SK-N-SH treated with all-trans-retinoic acid at 6 μM for 48 hours (cell line): ENCODE results near the gene WTAP.

Experiments used
- ATAC-seq: fragments of 200-7000 bp; cut with Tn5 transposase; 3 replicates; pipeline ENCODE4 v1.9.1; 2020; ENCODE audit warnings: mild to moderate bottlenecking, moderate library complexity
- ARNTL ChIP-seq: fragments of 450-650 bp; formaldehyde crosslinking; IDR thresholded peaks from 2 replicates; pipeline ENCODE4 v1.5.0; 2020; ENCODE audit warnings: low read depth, mild to moderate bottlenecking, moderate library complexity, borderline replicate concordance
- BACH2 ChIP-seq: fragments of 250-450 bp; sonication (Bioruptor Pico); IDR thresholded peaks from 2 replicates; pipeline ENCODE4 v1.9.0; 2021; ENCODE audit warnings: mild to moderate bottlenecking, borderline replicate concordance
- CREB5 ChIP-seq: fragments of 250-450 bp; sonication (Bioruptor Pico); IDR thresholded peaks from 2 replicates; pipeline ENCODE4 v1.5.1; 2020; ENCODE audit warnings: low read depth, mild to moderate bottlenecking, moderate library complexity
- CSDC2 ChIP-seq: fragments of 250-450 bp; sonication (Bioruptor Pico); IDR thresholded peaks from 2 replicates; pipeline ENCODE4 v1.5.0; 2020; ENCODE audit warnings: mild to moderate bottlenecking, moderate library complexity
- ESRRG ChIP-seq: fragments of 250-450 bp; sonication (Bioruptor Pico); IDR thresholded peaks from 2 replicates; pipeline ENCODE4 v1.6.1; 2021; ENCODE audit warnings: mild to moderate bottlenecking
- ISL1 ChIP-seq: fragments of 250-450 bp; sonication (Bioruptor Pico); IDR thresholded peaks from 2 replicates; pipeline ENCODE4 v2.1.2; 2022; ENCODE audit warnings: mild to moderate bottlenecking, moderate library complexity
- OSR1 ChIP-seq: fragments of 250-450 bp; sonication (Bioruptor Pico); IDR thresholded peaks from 2 replicates; pipeline ENCODE4 v1.8.0; 2022; ENCODE audit warnings: moderate library complexity, mild to moderate bottlenecking, inconsistent platforms
- PATZ1 ChIP-seq: fragments of 250-450 bp; sonication (Bioruptor Pico); IDR thresholded peaks from 2 replicates; pipeline ENCODE4 v1.8.0; 2020; ENCODE audit warnings: mild to moderate bottlenecking, moderate library complexity, borderline replicate concordance
- PPARA ChIP-seq: fragments of 250-450 bp; sonication (Bioruptor Pico); IDR thresholded peaks from 2 replicates; pipeline ENCODE4 v1.5.0; 2020; ENCODE audit warnings: mild to moderate bottlenecking, borderline replicate concordance
- RARB ChIP-seq: fragments of 250-450 bp; sonication (Bioruptor Pico); IDR thresholded peaks from 2 replicates; pipeline ENCODE4 v1.8.0; 2021; ENCODE audit warnings: mild to moderate bottlenecking, moderate library complexity
- SNAI2 ChIP-seq: fragments of 250-450 bp; sonication (Bioruptor Pico); IDR thresholded peaks from 2 replicates; pipeline ENCODE4 v1.5.0; 2020; ENCODE audit warnings: mild to moderate bottlenecking, moderate library complexity
- TCF4 ChIP-seq: fragments of 250-450 bp; sonication (Bioruptor Pico); IDR thresholded peaks from 2 replicates; pipeline ENCODE4 v1.8.0; 2021; ENCODE audit warnings: mild to moderate bottlenecking, moderate library complexity, borderline replicate concordance
- TOX ChIP-seq: fragments of 250-450 bp; sonication (Bioruptor Pico); IDR thresholded peaks from 2 replicates; pipeline ENCODE4 v1.8.0; 2021; ENCODE audit warnings: mild to moderate bottlenecking, moderate library complexity, borderline replicate concordance
- TSHZ2 ChIP-seq: fragments of 250-450 bp; sonication (Bioruptor Pico); IDR thresholded peaks from 2 replicates; pipeline ENCODE4 v1.5.0; 2020; ENCODE audit warnings: mild to moderate bottlenecking, moderate library complexity
- ZFP3 ChIP-seq: fragments of 250-450 bp; sonication (Bioruptor Pico); IDR thresholded peaks from 2 replicates; pipeline ENCODE4 v1.5.0; 2020; ENCODE audit warnings: mild to moderate bottlenecking, moderate library complexity
- ZFP30 ChIP-seq: fragments of 450-650 bp; formaldehyde crosslinking; IDR thresholded peaks from 2 replicates; pipeline ENCODE4 v1.5.0; 2022; ENCODE audit warnings: mild to moderate bottlenecking, moderate library complexity
- ZNF565 ChIP-seq: fragments of 450-650 bp; formaldehyde crosslinking; conservative IDR thresholded peaks from 2 replicates; pipeline ENCODE4 v1.5.0; 2020; ENCODE audit warnings: low read depth, mild to moderate bottlenecking, moderate library complexity
- ZNF70 ChIP-seq: fragments of 450-650 bp; formaldehyde crosslinking; IDR thresholded peaks from 2 replicates; pipeline ENCODE4 v1.5.0; 2020; ENCODE audit warnings: mild to moderate bottlenecking, moderate library complexity
- ZNF8 ChIP-seq: fragments of 450-650 bp; formaldehyde crosslinking; IDR thresholded peaks from 2 replicates; pipeline ENCODE4 v1.5.0; 2020; ENCODE audit warnings: mild to moderate bottlenecking, moderate library complexity
- TF ChIP-seq, protein P1 (sequence below): fragments of 250-450 bp; sonication (Bioruptor Pico); IDR thresholded peaks from 2 replicates; pipeline ENCODE4 v1.8.0; 2021; ENCODE audit warnings: low read depth, mild to moderate bottlenecking, moderate library complexity, borderline replicate concordance
- TF ChIP-seq, protein P2 (sequence below): fragments of 250-450 bp; sonication (Bioruptor Pico); IDR thresholded peaks from 2 replicates; pipeline ENCODE4 v1.5.1; 2021; ENCODE audit warnings: mild to moderate bottlenecking, moderate library complexity

Gene WTAP

GRCh38 chr6:159681191-159681880 is 46.0 kb upstream of the WTAP start:
- ATAC-seq: no peak
- TF ChIP-seq ZFP30 (CRISPR knock-in tag): no peak
- TF ChIP-seq ZNF70: no peak
- TF ChIP-seq PPARA (CRISPR knock-in tag): no peak

DNA sequence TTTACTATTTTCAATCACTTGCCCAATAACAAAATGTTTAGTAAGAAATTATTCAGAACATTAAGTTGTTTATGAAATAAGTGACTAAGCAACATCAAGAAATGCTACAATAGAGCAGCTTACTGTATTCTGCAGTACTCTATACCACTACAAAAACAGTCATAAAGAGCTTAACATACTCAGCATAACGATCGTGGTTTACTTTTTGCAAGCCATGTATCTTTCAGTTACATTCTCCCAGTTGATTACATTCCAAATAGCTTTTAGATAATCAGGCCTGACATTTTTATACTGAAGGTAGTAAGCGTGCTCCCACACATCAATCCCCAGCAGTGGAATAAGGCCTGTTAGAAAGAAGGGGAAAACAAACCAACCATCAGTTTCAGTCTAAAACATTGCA is 45.0 kb upstream of the WTAP start:
- no peak for ATAC-seq
- TF ChIP-seq TCF4 (CRISPR knock-in tag): no peak
- TF ChIP-seq OSR1: no peak
- no peak for TF ChIP-seq CREB5
- TF ChIP-seq ISL1 (CRISPR knock-in tag): no peak
- no peak for TF ChIP-seq ARNTL (CRISPR knock-in tag)
- TF ChIP-seq ESRRG (CRISPR knock-in tag): no peak
- no peak for TF ChIP-seq PATZ1 (CRISPR knock-in tag)
- TF ChIP-seq BACH2 (CRISPR knock-in tag): no peak
- no peak for TF ChIP-seq SNAI2 (CRISPR knock-in tag)
- TF ChIP-seq TOX: no peak
- TF ChIP-seq, protein P1, sequence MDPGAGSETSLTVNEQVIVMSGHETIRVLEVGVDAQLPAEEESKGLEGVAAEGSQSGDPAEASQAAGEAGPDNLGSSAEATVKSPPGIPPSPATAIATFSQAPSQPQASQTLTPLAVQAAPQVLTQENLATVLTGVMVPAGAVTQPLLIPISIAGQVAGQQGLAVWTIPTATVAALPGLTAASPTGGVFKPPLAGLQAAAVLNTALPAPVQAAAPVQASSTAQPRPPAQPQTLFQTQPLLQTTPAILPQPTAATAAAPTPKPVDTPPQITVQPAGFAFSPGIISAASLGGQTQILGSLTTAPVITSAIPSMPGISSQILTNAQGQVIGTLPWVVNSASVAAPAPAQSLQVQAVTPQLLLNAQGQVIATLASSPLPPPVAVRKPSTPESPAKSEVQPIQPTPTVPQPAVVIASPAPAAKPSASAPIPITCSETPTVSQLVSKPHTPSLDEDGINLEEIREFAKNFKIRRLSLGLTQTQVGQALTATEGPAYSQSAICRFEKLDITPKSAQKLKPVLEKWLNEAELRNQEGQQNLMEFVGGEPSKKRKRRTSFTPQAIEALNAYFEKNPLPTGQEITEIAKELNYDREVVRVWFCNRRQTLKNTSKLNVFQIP: no peak
- TF ChIP-seq ZFP3 (CRISPR knock-in tag): no peak
- TF ChIP-seq ZNF565: no peak
- no peak for TF ChIP-seq PPARA (CRISPR knock-in tag)
- TF ChIP-seq TSHZ2: no peak
- no peak for TF ChIP-seq CSDC2 (CRISPR knock-in tag)
- no peak for TF ChIP-seq ZNF8 (CRISPR knock-in tag)
- TF ChIP-seq RARB (CRISPR knock-in tag): no peak
- TF ChIP-seq, all 23 proteins: peak for 0

DNA sequence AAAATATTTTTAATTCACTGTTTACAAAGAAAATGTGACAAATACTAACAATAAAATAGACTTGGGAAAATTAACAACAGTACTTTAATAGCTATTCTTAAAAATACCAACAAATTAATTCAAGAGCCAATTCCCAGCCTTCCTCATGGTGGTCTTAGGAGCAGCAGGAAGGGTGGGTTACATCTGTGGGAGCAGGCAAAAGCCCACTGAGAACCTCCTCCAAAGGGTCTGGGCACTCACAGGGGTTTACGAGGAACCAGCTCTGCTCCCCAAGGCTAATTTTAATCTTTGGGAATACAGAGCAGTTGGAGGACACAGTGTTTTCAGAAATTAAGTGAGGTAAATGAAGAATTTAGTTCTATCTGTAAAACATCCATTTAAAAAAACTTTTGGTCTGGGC is 44.5 kb upstream of the WTAP start:
- no peak for ATAC-seq
- TF ChIP-seq ZFP30 (CRISPR knock-in tag): no peak
- TF ChIP-seq PATZ1 (CRISPR knock-in tag): no peak
- no peak for TF ChIP-seq TCF4 (CRISPR knock-in tag)
- TF ChIP-seq OSR1: no peak
- TF ChIP-seq, protein P1: no peak
- TF ChIP-seq, protein P2, sequence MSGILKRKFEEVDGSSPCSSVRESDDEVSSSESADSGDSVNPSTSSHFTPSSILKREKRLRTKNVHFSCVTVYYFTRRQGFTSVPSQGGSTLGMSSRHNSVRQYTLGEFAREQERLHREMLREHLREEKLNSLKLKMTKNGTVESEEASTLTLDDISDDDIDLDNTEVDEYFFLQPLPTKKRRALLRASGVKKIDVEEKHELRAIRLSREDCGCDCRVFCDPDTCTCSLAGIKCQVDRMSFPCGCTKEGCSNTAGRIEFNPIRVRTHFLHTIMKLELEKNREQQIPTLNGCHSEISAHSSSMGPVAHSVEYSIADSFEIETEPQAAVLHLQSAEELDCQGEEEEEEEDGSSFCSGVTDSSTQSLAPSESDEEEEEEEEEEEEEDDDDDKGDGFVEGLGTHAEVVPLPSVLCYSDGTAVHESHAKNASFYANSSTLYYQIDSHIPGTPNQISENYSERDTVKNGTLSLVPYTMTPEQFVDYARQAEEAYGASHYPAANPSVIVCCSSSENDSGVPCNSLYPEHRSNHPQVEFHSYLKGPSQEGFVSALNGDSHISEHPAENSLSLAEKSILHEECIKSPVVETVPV (CRISPR knock-in tag): no peak
- TF ChIP-seq CSDC2 (CRISPR knock-in tag): no peak
- no peak for TF ChIP-seq TSHZ2
- no peak for TF ChIP-seq ZNF70
- no peak for TF ChIP-seq ZNF565
- no peak for TF ChIP-seq ESRRG (CRISPR knock-in tag)
- TF ChIP-seq BACH2 (CRISPR knock-in tag): no peak
- TF ChIP-seq SNAI2 (CRISPR knock-in tag): no peak
- no peak for TF ChIP-seq ZNF8 (CRISPR knock-in tag)
- TF ChIP-seq RARB (CRISPR knock-in tag): no peak
